DOHH2 (cell line): ENCODE data around the gene NFKB1.
A peak's percentile ranks its signal among the peaks of the same experiment; 100 is the strongest.

Source experiments
- H3F3A ChIP-seq: fragments of 200-600 bp; sonication (generic), shearing (Covaris generic); 2 replicates; pipeline ENCODE4 v1.6.0; 2016; ENCODE audit warnings: antibody characterized with exemption, mild to moderate bottlenecking; ENCODE audit not compliant: control insufficient read depth, insufficient read depth
- H3K27ac ChIP-seq: fragments of 200-600 bp; sonication (generic); 2 replicates; pipeline ENCODE4 v1.5.1; 2014; ENCODE audit warnings: low read depth, mild to moderate bottlenecking, low read length, moderate library complexity
- H3K27me3 ChIP-seq: fragments of 200-600 bp; sonication (generic); 2 replicates; pipeline ENCODE4 v1.6.1; 2014; ENCODE audit warnings: mild to moderate bottlenecking, low read length, mixed read lengths; ENCODE audit not compliant: control insufficient read depth
- H3K36me3 ChIP-seq: fragments of 200-600 bp; sonication (generic); 2 replicates; pipeline ENCODE4 v1.6.1; 2014; ENCODE audit warnings: mild to moderate bottlenecking, low read length, moderate library complexity, mixed read lengths; ENCODE audit not compliant: control insufficient read depth
- H3K4me1 ChIP-seq: fragments of 200-600 bp; sonication (generic); 2 replicates; pipeline ENCODE4 v1.6.1; 2014; ENCODE audit warnings: mild to moderate bottlenecking, low read length, mixed read lengths; ENCODE audit not compliant: control insufficient read depth
- H3K4me2 ChIP-seq: fragments of 200-600 bp; sonication (generic); 2 replicates; pipeline ENCODE4 v1.6.0; 2014; ENCODE audit warnings: mild to moderate bottlenecking, low read length, moderate library complexity
- H3K4me3 ChIP-seq: fragments of 200-600 bp; sonication (generic); 2 replicates; pipeline ENCODE4 v1.5.1; 2014; ENCODE audit warnings: mild to moderate bottlenecking, low read length, mixed read lengths
- H3K79me2 ChIP-seq: fragments of 200-600 bp; sonication (generic); 2 replicates; pipeline ENCODE4 v1.6.1; 2014; ENCODE audit warnings: mild to moderate bottlenecking, low read length, mixed read lengths; ENCODE audit not compliant: control insufficient read depth
- H3K9me2 ChIP-seq: fragments of 200-600 bp; sonication (generic); replicated peaks from 2 replicates; pipeline ENCODE4 v1.6.1; 2014; ENCODE audit warnings: mild to moderate bottlenecking, low read length, mixed read lengths; ENCODE audit not compliant: control insufficient read depth
- H3K9me3 ChIP-seq: fragments of 200-600 bp; sonication (generic); 2 replicates; pipeline ENCODE4 v1.6.1; 2014; ENCODE audit warnings: antibody characterized with exemption, low read length, mixed read lengths; ENCODE audit not compliant: control insufficient read depth, insufficient read depth
- H4K20me1 ChIP-seq: fragments of 200-600 bp; sonication (generic); 2 replicates; pipeline ENCODE4 v1.6.0; 2014; ENCODE audit warnings: low read depth, mild to moderate bottlenecking, antibody characterized with exemption, low read length, moderate library complexity; ENCODE audit not compliant: control insufficient read depth, insufficient read depth
- CTCF ChIP-seq: fragments of 200-600 bp; sonication (generic); IDR thresholded peaks from one replicate; pipeline ENCODE4 v1.5.1; 2014; ENCODE audit warnings: antibody characterized with exemption, mild to moderate bottlenecking, low read depth, low read length; ENCODE audit not compliant: poor library complexity, severe bottlenecking
- EZH2phosphoT487 ChIP-seq: fragments of 200-600 bp; sonication (generic); IDR thresholded peaks from 2 replicates; pipeline ENCODE4 v1.6.1; 2017; ENCODE audit warnings: borderline replicate concordance, mild to moderate bottlenecking, antibody characterized with exemption, low read length, moderate library complexity, mixed read lengths

The NFKB1 gene

GRCh38 chr4:102546635-102547034 lies 45.5 kb downstream of the NFKB1 start:
- Histone ChIP-seq H3K9me3 (no peaks in the 10 kb centered on the region), H3F3A (no peaks in the 10 kb centered on the region), H3K79me2 (no peaks in the 10 kb centered on the region), H3K4me3 (no peak overlapping the region), H3K36me3 (peaks cover 57% of the 10 kb centered on the region), H3K27ac (no peak overlapping the region), H3K4me2 (no peak overlapping the region), H3K9me2 (no peaks in the 10 kb centered on the region), H4K20me1 (no peaks in the 10 kb centered on the region), H3K4me1 (no peaks in the 10 kb centered on the region; the same call in none of the 2 replicates), H3K27me3 (no peaks in the 10 kb centered on the region)
- TF ChIP-seq CTCF (no peak), EZH2phosphoT487 (no peak)

GRCh38 chr4:102547973-102548372 lies 46.8 kb downstream of the NFKB1 start:
- Histone ChIP-seq H3K79me2 (no peaks in the 10 kb centered on the region), H3K27ac (no peak overlapping the region), H3K4me1 (peaks cover 13% of the 10 kb centered on the region), H4K20me1 (no peaks in the 10 kb centered on the region), H3K4me2 (no peak overlapping the region), H3K9me2 (no peaks in the 10 kb centered on the region), H3F3A (no peaks in the 10 kb centered on the region), H3K36me3 (peaks cover 57% of the 10 kb centered on the region), H3K27me3 (no peaks in the 10 kb centered on the region), H3K4me3 (no peak overlapping the region), H3K9me3 (no peaks in the 10 kb centered on the region)
- TF ChIP-seq CTCF (no peak), EZH2phosphoT487 (no peak)

- Histone ChIP-seq H3K9me3 (no peaks in the 10 kb centered on the region), H3K9me2 (no peaks in the 10 kb centered on the region), H3K36me3 (peaks cover 48% of the 10 kb centered on the region), H3K79me2 (no peaks in the 10 kb centered on the region), H3K4me1 (peaks cover 14% of the 10 kb centered on the region), H4K20me1 (no peaks in the 10 kb centered on the region), H3K27me3 (no peaks in the 10 kb centered on the region), H3F3A (no peaks in the 10 kb centered on the region), H3K4me2 (0 out of 2 replicates have a peak overlapping the region, but pooled peaks have one; percentile 3), H3K4me3 (no peak overlapping the region), H3K27ac (no peak overlapping the region)
- TF ChIP-seq EZH2phosphoT487 (no peak), CTCF (no peak)
Observed at GRCh38 chr4:102551958-102552565, 50.9 kb downstream of the NFKB1 start.
